ENCODE data around the gene BMPR1A.
"Not testable (repeated sequence)": the region's sequence is repeated elsewhere in the genome, so short reads cannot be mapped to it uniquely, and the experiment has no call there.

The BMPR1A gene

DNA sequence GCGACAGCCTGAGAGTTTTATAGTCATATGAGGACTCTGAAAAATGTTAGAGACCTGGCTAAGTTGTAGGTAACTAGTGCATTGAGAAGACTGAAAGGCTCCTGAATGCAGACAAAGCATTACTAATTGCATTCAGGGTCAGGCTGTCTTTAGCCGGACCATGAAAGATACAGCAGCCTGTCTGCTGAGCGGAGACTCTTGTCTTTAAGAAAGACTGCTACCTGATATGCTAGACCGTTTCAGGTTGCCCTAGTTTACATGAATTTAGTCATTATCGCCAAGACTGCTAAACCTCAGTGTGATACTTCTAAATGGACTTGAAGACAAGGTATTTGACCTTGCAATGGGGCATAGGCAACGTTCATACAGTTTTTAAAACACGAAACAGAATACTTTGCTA lies 81.2 kb downstream of the BMPR1A start:
- no peak for DNase-seq (ENCODE audit: low read depth in 1 of 2, low spot score in 1 of 2)

DNA sequence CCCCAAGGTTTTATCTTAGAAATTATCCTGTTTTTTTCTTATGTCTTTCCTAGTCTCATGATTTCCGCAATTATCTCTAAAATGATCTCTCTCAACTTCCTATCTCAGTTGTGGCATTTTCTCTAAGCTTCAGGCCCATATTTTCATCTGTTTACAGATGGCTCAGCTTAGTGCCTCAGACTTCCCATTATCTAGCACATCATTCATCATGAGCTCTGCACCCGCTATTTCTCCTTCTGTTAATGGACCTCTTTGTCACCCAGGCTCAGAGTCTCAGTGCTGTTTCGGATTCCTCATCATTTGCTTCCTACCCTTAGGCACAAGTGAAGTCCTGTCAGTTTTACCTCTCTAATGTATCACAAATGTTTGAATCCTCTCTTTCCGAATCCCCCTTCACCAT lies 84.1 kb downstream of the BMPR1A start:
- DNase-seq (ENCODE audit: low read depth in 1 of 2, low spot score in 1 of 2): no peak

DNA sequence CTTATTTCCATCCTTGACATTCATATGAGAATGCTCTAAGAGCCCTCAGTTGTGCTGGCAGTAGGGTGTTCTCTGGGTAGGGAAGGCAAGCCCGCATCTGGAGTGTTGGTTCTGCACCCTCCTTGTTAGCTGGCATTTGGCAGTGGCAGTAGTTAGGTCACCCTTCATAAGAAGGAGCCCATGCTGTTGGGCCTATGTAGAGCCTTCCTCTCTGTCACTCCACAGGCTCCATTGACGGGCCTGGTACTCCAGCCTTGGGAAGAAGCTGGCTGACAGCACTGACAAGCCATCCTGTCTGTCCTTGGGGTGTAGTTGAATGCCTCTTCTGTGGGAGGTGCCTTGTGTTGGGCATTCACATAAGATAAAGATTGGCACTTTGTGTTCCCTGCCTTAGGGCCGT lies 89.7 kb downstream of the BMPR1A start:
- DNase-seq (ENCODE audit: low read depth in 1 of 2, low spot score in 1 of 2): no peak

DNA sequence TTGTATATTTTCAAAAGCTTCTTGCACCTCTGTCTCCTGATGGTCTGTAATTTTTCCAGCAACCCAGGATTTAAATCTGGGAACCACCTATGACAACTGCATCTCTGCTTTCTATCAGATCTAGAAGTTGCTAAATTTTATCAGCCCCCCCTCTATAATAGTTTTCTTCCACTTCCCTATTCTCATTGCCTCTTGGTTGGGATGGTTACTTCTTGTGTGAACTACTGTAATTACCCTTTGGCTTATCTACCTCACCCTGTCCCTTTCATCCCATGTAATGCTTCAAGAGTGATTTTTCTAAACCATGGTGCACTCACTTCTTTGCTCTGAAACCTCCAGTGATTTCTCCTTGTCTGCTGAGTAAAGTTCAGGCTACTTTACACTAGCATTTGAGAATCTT lies 92.3 kb downstream of the BMPR1A start:
- DNase-seq (ENCODE audit: low read depth in 1 of 2, low spot score in 1 of 2): no peak

- DNase-seq (ENCODE audit: low read depth in 1 of 2, low spot score in 1 of 2): no peak
Observed at GRCh38 chr10:86849181-86849894, 92.9 kb downstream of the BMPR1A start.

- no peak for DNase-seq (ENCODE audit: low read depth in 1 of 2, low spot score in 1 of 2)
Observed at GRCh38 chr10:86850481-86850880, 94.1 kb downstream of the BMPR1A start.

DNA sequence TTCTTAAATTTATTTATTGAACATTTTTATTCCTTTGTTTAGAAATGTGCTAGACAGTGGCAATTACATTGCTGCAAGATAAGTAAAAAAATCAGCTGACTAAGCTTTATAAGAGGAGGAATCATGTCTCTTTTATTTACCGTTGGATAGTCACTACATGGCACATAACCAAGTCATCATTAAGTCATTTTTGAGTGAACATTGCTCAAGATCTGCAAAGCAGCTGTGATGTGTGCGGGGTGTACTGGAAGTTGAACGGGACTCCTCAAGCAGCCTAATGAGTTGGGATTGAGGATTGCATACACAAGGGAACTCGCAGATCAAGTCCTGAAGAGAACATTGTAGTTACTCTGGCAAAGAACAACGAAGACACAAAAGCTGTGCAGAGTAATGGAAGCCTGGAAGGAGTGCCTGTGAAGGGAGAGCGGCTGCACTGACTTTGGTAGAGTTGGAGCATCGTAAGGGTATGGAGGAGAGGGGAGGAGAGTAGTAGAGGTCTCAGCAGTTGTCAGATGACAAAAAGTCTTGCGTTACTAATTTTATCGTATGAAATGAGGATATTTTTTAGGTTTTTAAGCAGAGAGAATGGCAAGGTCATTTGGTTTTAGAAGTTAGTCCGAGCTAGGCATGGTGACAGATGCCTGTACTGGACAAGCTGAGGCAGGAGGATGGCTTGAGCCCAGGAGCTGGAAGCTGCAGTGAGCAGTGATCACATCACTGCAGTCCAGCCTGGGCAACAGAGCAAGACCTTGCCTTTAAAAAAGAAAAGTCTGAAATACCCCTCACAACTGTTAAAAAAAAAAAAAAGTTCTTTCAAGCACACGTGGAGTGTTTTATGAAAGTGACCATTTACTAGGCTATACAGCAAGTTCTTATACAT lies 95.1 kb downstream of the BMPR1A start:
- no peak for DNase-seq (ENCODE audit: low read depth in 1 of 2, low spot score in 1 of 2)

DNA sequence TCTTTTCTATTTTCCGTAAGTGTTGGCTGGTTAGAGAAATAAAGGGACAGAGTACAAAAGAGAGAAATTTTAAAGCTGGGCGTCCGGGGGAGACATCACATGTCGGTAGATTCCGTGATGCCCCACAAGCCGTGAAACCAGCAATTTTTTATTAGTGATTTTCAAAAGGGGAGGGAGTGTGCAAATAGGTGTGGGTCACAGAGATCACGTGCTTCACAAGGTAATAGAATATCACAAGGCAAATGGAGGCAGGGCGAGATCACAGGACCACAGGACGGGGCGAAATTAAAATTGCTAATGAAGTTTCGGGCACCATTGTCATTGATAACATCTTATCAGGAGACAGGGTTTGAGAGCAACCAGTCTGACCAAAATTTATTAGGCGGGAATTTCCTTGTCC lies 97.2 kb downstream of the BMPR1A start:
- not testable (repeated sequence) for DNase-seq (ENCODE audit: low read depth in 1 of 2, low spot score in 1 of 2)

GRCh38 chr10:86855513-86855912 lies 99.1 kb downstream of the BMPR1A start:
- no peak for DNase-seq (ENCODE audit: low read depth in 1 of 2, low spot score in 1 of 2)

- no peak for DNase-seq (ENCODE audit: low read depth in 1 of 2, low spot score in 1 of 2)
Observed at GRCh38 chr10:86856156-86856555, 99.7 kb downstream of the BMPR1A start.

DNA sequence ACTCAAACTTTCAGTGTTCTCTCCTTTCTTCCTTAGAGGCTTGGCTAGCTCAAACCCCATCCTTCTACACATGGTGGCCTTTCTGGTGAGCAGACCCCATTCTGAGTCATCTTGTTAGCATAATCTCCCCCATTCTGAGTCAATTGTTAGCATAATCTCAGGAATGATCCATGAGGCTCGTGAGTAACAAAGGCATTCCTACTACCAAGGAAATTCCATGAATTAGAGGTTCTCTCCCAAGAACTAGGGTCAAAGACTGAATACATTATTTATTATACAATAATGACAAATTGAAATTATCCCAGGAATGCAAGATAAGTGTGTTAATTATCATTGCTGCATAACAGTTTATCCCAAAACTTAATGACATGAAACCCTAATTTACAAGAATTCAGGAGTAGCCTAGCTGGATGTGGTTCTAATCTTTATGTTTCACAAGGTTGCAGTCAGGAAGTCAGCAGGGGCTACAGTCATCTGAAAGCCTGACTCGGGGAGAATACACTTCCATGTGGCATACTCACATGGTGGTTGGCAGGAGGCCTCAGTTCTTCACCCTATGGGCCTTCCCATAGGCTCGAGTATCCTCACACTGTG lies 100.8 kb downstream of the BMPR1A start:
- no peak for DNase-seq (ENCODE audit: low read depth in 1 of 2, low spot score in 1 of 2)

DNA sequence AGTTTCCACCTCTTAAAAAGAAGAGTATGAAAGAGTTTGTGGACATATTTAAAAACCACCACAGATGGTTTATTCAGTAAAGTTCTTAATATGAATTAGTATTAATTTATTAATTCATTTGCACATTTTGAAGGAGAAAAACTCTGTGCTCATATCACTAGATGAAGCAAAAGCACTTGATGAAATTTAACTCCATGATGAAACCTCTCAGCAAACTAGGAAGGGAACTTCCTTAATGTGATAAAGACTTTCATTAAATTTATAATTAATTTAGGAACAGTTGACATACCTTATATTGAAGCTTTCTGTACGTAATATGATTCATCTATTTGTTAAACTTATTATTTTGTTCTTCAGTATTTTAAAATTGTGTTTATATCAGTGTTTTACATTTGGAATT lies 101.6 kb downstream of the BMPR1A start:
- DNase-seq (ENCODE audit: low read depth in 1 of 2, low spot score in 1 of 2): no peak

DNA sequence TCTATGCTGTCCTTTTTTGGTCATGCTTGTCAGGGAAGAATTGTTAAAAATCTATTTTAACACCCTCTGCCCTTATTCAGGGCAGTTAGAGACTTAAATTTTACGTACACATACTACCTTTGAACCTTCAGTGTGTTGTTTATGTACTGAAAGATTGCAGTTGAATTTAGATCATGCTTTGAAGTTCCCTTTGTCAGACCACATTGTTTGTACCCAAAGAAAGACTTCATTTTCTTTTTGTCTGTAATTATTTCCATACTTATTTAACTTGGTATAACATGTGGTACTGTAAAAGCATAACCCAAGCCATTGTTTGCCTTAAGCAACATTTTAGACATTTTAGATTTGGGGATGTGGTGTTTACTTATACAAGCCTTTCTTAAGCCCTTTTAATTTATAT lies 104.9 kb downstream of the BMPR1A start:
- DNase-seq (ENCODE audit: low read depth in 1 of 2, low spot score in 1 of 2): no peak

DNA sequence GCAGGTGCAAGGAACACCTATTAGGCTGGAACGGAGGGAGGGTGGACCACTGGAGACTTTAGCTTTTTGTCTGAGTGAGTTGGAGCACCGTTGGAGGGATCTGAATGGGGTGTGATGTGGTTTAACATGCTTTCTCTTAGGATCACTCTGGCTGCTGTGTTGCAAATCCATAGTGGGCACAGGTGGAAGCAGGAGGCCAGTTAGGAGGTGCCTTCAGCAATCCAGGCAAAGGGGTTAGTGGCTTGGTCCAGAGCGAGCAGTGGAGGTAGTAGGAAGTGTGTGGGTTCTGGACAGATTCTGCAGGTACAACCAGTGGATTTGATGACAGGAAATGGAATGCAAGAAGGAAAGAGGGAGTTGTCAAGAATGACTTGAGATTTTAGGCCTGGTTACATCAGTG lies 106.0 kb downstream of the BMPR1A start:
- DNase-seq (ENCODE audit: low read depth in 1 of 2, low spot score in 1 of 2): no peak

- DNase-seq (ENCODE audit: low read depth in 1 of 2, low spot score in 1 of 2): no peak
Observed at GRCh38 chr10:86862786-86863483, 106.5 kb downstream of the BMPR1A start.

- no peak for DNase-seq (ENCODE audit: low read depth in 1 of 2, low spot score in 1 of 2)
Observed at GRCh38 chr10:86863484-86863842, 107.0 kb downstream of the BMPR1A start.

GRCh38 chr10:86865011-86865811 lies 108.8 kb downstream of the BMPR1A start:
- not testable (repeated sequence) for DNase-seq (ENCODE audit: low read depth in 1 of 2, low spot score in 1 of 2)

DNA sequence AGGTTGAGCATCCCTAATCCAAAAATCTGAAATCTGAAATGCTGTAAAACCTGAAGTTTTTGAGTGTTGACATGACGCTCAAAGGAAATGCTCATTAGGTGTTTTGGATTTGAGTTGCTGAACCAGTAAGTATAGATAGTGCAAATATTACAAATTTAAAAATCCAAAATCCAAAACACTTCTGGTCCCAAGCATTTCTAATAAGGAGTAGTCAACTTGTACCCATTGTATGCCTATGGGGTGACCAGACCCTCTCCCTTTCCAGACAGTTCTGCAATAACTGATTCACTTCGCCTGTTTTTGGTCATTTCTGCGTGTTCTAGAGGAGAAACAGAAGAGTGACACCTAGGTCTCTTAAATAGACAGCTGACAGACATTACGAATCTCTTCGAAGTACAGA lies 110.7 kb downstream of the BMPR1A start:
- DNase-seq (ENCODE audit: low read depth in 1 of 2, low spot score in 1 of 2): no peak

DNA sequence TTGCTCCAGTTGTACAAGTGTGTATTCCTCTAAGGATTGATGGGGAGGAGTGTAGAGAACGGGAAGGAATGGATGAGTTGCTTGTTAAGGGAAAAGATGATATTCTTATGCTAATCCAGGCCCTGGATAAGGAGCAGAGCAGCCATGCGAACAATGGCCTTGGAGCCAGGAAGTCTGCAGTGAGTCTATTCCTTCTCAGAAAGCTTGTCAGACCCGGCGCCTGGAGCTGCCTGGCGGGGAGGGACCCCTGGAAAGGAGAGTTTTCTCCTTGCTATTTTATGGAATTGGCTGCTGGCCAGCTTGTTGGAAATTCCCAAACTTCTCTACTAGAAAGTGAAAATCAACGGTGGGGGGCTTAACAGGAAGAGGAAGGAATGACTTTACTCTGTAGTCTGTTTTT lies 111.9 kb downstream of the BMPR1A start:
- DNase-seq (ENCODE audit: low read depth in 1 of 2, low spot score in 1 of 2): no peak

GRCh38 chr10:86870679-86871078 lies 114.3 kb downstream of the BMPR1A start:
- no peak for DNase-seq (ENCODE audit: low read depth in 1 of 2, low spot score in 1 of 2)
